KG1 (cell line): ENCODE measurements around the gene CHRDL2.
"Not testable (repeated sequence)": the region's sequence is repeated elsewhere in the genome, so short reads cannot be mapped to it uniquely, and the experiment has no call there.

Experiments
- DNase-seq: peaks from one replicate; lab custom pipeline; 2025; lab: John Stamatoyannopoulos, UW

The CHRDL2 gene

GRCh38 chr11:74731301-74732094, at the start of gene CHRDL2:
Gene CHRDL2, minus strand, starts transcription at chr11:74731426. Its CDS starts 538 bp downstream, at chr11:74730888.
- DNase-seq = no peak

- no peak for DNase-seq
Observed at GRCh38 chr11:74780248-74781005, 49.2 kb upstream of the CHRDL2 start.

- DNase-seq = no peak
Observed at GRCh38 chr11:74778581-74778980, 47.4 kb upstream of the CHRDL2 start.

GRCh38 chr11:74777877-74778276, 46.7 kb upstream of the CHRDL2 start:
- DNase-seq = no peak

- no peak for DNase-seq
Observed at GRCh38 chr11:74777038-74777437, 45.8 kb upstream of the CHRDL2 start.

GRCh38 chr11:74776546-74776945, 45.3 kb upstream of the CHRDL2 start:
- DNase-seq = no peak

- no peak for DNase-seq
Observed at GRCh38 chr11:74775762-74776161, 44.5 kb upstream of the CHRDL2 start.

GRCh38 chr11:74773476-74773875, 42.2 kb upstream of the CHRDL2 start:
- DNase-seq = no peak

GRCh38 chr11:74771139-74771538, 39.9 kb upstream of the CHRDL2 start:
- DNase-seq = no peak

GRCh38 chr11:74770456-74770855, 39.2 kb upstream of the CHRDL2 start:
- no peak for DNase-seq

GRCh38 chr11:74769055-74769707, 38.0 kb upstream of the CHRDL2 start:
- no peak for DNase-seq

GRCh38 chr11:74768172-74768651, 37.0 kb upstream of the CHRDL2 start:
- DNase-seq = not testable (repeated sequence)

GRCh38 chr11:74766905-74767304, 35.7 kb upstream of the CHRDL2 start:
- DNase-seq = no peak

- no peak for DNase-seq
Observed at GRCh38 chr11:74756571-74756970, 25.3 kb upstream of the CHRDL2 start.

- no peak for DNase-seq
Observed at GRCh38 chr11:74755395-74755995, 24.3 kb upstream of the CHRDL2 start.

- no peak for DNase-seq
Observed at GRCh38 chr11:74754507-74755252, 23.5 kb upstream of the CHRDL2 start.

- DNase-seq = no peak
Observed at GRCh38 chr11:74751303-74751702, 20.1 kb upstream of the CHRDL2 start.

- not testable (repeated sequence) for DNase-seq
Observed at GRCh38 chr11:74750598-74750997, 19.4 kb upstream of the CHRDL2 start.

- DNase-seq = no peak
Observed at GRCh38 chr11:74749965-74750296, 18.7 kb upstream of the CHRDL2 start.

- DNase-seq = peak; percentile 48
Observed at GRCh38 chr11:74749127-74749964, 18.1 kb upstream of the CHRDL2 start.
